SK-N-SH treated with all-trans-retinoic acid at 6 μM for 48 hours (cell line): ENCODE data around the gene RTL10.
"Not testable (repeated sequence)": the region's sequence is repeated elsewhere in the genome, so short reads cannot be mapped to it uniquely, and the experiment has no call there.

ENCODE experiments used
- ATAC-seq: fragments of 200-7000 bp; cut with Tn5 transposase; 3 replicates; pipeline ENCODE4 v1.9.1; 2020; ENCODE audit warnings: mild to moderate bottlenecking, moderate library complexity
- ARNTL ChIP-seq: fragments of 450-650 bp; formaldehyde crosslinking; IDR thresholded peaks from 2 replicates; pipeline ENCODE4 v1.5.0; 2020; ENCODE audit warnings: low read depth, mild to moderate bottlenecking, moderate library complexity, borderline replicate concordance
- CSDC2 ChIP-seq: fragments of 250-450 bp; sonication (Bioruptor Pico); IDR thresholded peaks from 2 replicates; pipeline ENCODE4 v1.5.0; 2020; ENCODE audit warnings: mild to moderate bottlenecking, moderate library complexity
- ESRRG ChIP-seq: fragments of 250-450 bp; sonication (Bioruptor Pico); IDR thresholded peaks from 2 replicates; pipeline ENCODE4 v1.6.1; 2021; ENCODE audit warnings: mild to moderate bottlenecking
- GLIS3 ChIP-seq: fragments of 250-450 bp; sonication (Bioruptor Pico); IDR thresholded peaks from 2 replicates; pipeline ENCODE4 v1.5.0; 2020; ENCODE audit warnings: mild to moderate bottlenecking, moderate library complexity
- ISL1 ChIP-seq: fragments of 250-450 bp; sonication (Bioruptor Pico); IDR thresholded peaks from 2 replicates; pipeline ENCODE4 v2.1.2; 2022; ENCODE audit warnings: mild to moderate bottlenecking, moderate library complexity
- OSR1 ChIP-seq: fragments of 250-450 bp; sonication (Bioruptor Pico); IDR thresholded peaks from 2 replicates; pipeline ENCODE4 v1.8.0; 2022; ENCODE audit warnings: moderate library complexity, mild to moderate bottlenecking, inconsistent platforms
- PPARA ChIP-seq: fragments of 250-450 bp; sonication (Bioruptor Pico); IDR thresholded peaks from 2 replicates; pipeline ENCODE4 v1.5.0; 2020; ENCODE audit warnings: mild to moderate bottlenecking, borderline replicate concordance
- RARB ChIP-seq: fragments of 250-450 bp; sonication (Bioruptor Pico); IDR thresholded peaks from 2 replicates; pipeline ENCODE4 v1.8.0; 2021; ENCODE audit warnings: mild to moderate bottlenecking, moderate library complexity
- SNAI2 ChIP-seq: fragments of 250-450 bp; sonication (Bioruptor Pico); IDR thresholded peaks from 2 replicates; pipeline ENCODE4 v1.5.0; 2020; ENCODE audit warnings: mild to moderate bottlenecking, moderate library complexity
- TCF4 ChIP-seq: fragments of 250-450 bp; sonication (Bioruptor Pico); IDR thresholded peaks from 2 replicates; pipeline ENCODE4 v1.8.0; 2021; ENCODE audit warnings: mild to moderate bottlenecking, moderate library complexity, borderline replicate concordance
- ZC3H10 ChIP-seq: fragments of 250-450 bp; sonication (Bioruptor Pico); IDR thresholded peaks from 2 replicates; pipeline ENCODE4 v1.5.1; 2021; ENCODE audit warnings: mild to moderate bottlenecking, moderate library complexity
- ZFP3 ChIP-seq: fragments of 250-450 bp; sonication (Bioruptor Pico); IDR thresholded peaks from 2 replicates; pipeline ENCODE4 v1.5.0; 2020; ENCODE audit warnings: mild to moderate bottlenecking, moderate library complexity
- ZFP30 ChIP-seq: fragments of 450-650 bp; formaldehyde crosslinking; IDR thresholded peaks from 2 replicates; pipeline ENCODE4 v1.5.0; 2022; ENCODE audit warnings: mild to moderate bottlenecking, moderate library complexity
- ZNF565 ChIP-seq: fragments of 450-650 bp; formaldehyde crosslinking; conservative IDR thresholded peaks from 2 replicates; pipeline ENCODE4 v1.5.0; 2020; ENCODE audit warnings: low read depth, mild to moderate bottlenecking, moderate library complexity
- ZNF70 ChIP-seq: fragments of 450-650 bp; formaldehyde crosslinking; IDR thresholded peaks from 2 replicates; pipeline ENCODE4 v1.5.0; 2020; ENCODE audit warnings: mild to moderate bottlenecking, moderate library complexity
- ZNF8 ChIP-seq: fragments of 450-650 bp; formaldehyde crosslinking; IDR thresholded peaks from 2 replicates; pipeline ENCODE4 v1.5.0; 2020; ENCODE audit warnings: mild to moderate bottlenecking, moderate library complexity
- TF ChIP-seq, protein P1 (sequence below): fragments of 250-450 bp; sonication (Bioruptor Pico); IDR thresholded peaks from 2 replicates; pipeline ENCODE4 v1.8.0; 2020; ENCODE audit warnings: mild to moderate bottlenecking, moderate library complexity, borderline replicate concordance
- TF ChIP-seq, protein P2 (sequence below): fragments of 250-450 bp; sonication (Bioruptor Pico); IDR thresholded peaks from 2 replicates; pipeline ENCODE4 v1.8.0; 2021; ENCODE audit warnings: low read depth, mild to moderate bottlenecking, moderate library complexity, borderline replicate concordance
- TF ChIP-seq, protein P3 (sequence below): fragments of 250-450 bp; sonication (Bioruptor Pico); IDR thresholded peaks from 2 replicates; pipeline ENCODE4 v1.5.1; 2020; ENCODE audit warnings: low read depth, mild to moderate bottlenecking, moderate library complexity

The RTL10 gene

DNA sequence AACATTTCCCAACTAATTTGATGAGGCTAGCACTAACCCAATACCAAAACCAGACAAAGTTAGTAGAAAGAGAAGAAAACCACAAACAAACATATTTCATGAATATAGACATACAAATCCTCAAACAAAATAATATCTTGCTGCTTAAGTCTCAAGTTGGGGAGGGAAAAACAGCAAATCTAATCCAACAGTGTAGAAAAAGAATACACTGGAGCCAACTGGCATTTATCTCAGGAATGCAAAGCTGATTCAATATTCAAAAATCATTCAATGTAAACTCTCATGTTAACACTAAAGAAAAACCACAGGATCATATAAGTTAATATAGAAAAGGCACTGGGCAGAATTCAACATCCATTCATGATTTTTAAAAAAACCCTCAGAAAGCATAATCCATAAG, 18.2 kb downstream of the RTL10 start (continued):
- TF ChIP-seq, protein P1, sequence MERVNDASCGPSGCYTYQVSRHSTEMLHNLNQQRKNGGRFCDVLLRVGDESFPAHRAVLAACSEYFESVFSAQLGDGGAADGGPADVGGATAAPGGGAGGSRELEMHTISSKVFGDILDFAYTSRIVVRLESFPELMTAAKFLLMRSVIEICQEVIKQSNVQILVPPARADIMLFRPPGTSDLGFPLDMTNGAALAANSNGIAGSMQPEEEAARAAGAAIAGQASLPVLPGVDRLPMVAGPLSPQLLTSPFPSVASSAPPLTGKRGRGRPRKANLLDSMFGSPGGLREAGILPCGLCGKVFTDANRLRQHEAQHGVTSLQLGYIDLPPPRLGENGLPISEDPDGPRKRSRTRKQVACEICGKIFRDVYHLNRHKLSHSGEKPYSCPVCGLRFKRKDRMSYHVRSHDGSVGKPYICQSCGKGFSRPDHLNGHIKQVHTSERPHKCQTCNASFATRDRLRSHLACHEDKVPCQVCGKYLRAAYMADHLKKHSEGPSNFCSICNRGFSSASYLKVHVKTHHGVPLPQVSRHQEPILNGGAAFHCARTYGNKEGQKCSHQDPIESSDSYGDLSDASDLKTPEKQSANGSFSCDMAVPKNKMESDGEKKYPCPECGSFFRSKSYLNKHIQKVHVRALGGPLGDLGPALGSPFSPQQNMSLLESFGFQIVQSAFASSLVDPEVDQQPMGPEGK: no peak
- no peak for TF ChIP-seq ZFP30

DNA sequence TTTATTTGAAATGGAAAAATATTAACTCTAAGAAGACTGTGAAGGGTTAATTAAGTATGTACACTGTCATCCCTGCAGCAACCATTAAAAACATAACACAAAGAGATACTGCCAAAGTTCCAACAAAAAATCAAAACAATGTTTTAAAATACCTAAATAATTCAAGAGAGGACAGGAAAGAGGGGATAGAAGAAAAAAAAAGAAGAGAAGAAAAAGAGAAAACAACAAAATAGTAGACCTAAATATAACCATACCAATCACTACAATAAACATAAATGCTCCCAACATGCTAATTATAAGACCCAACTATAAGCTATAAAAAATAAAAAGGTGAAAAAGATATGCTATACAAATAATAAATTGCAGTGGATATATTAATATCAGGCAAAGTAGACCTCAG, 20.1 kb downstream of the RTL10 start:
- no peak for ATAC-seq
- TF ChIP-seq ARNTL: no peak

DNA sequence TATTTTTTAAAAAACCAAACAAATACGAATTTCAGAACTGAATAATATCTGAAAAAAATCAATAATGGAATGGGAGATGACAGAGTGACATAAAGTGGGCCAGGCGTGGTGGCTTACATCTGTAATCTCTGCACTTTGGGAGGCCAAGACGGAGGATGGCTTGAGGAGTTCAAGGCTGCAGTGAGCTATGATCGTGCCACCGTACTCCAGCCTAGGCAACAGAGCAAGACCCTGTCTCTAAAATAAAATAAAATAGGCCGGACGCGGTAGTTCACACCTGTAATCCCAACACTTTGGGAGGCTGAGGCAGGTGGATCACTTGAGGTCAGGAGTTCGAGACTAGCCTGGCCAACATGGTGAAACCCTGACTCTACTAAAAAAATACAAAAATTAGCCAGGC, 21.3 kb downstream of the RTL10 start:
- ATAC-seq: not testable (repeated sequence)

DNA sequence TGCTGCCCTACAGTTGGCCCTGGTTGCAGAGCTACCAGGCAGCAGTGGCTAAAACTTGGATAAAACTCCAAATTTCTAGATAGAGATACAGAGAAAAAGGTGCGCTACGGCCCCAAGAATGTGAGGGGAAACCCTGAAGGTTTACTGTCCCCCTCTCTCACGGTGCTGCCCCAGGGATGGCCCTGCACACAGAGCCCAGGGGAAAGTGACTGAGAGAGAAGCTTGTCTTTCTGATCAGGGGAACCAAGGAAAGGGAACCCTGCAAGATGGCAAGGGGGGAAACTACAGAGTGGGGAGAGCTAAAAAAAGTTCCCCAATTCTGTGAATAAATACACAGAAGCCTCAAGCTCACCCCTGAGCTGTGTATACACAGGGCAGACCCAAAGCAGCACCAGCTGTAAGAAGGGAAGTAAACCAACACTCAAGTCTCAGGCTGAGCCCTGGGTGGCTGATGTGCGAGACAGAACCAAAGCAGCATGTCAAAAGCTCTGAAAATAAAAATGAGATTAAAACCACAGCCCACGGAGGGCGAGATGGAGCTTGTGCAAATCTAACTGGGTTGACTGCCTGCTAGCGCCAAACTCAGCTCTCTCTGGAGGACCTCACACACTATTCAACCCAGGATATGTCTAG, 22.1 kb downstream of the RTL10 start:
- ATAC-seq: no peak
- TF ChIP-seq OSR1 (CRISPR knock-in tag) (no peak), PPARA (CRISPR knock-in tag) (no peak), CSDC2 (CRISPR knock-in tag) (no peak), ZC3H10 (CRISPR knock-in tag) (no peak), GLIS3 (CRISPR knock-in tag) (no peak), TCF4 (CRISPR knock-in tag) (no peak), ESRRG (no peak), ZFP30 (no peak), ZNF8 (CRISPR knock-in tag) (no peak), ZFP3 (CRISPR knock-in tag) (no peak), RARB (CRISPR knock-in tag) (no peak)
- TF ChIP-seq, protein P1: no peak

DNA sequence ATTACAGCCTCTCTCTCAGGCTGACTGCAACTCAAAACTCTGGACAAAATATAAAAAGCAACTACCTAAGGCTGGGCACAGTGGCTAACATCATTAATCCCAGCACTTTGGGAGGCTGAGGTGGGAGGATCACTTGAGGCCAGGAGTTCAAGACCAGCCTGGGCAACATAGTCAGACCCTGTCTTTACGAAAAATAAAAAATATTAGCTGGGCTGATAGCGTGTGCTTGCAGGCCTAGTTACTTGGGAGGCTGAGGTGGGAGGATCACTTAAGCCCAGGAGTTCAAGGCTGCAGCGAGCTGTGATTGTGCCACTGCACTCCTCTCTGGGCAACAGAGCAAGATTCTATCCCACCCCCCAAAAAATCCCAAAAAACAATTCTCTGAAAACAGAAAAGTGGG, 22.7 kb downstream of the RTL10 start:
- not testable (repeated sequence) for ATAC-seq

DNA sequence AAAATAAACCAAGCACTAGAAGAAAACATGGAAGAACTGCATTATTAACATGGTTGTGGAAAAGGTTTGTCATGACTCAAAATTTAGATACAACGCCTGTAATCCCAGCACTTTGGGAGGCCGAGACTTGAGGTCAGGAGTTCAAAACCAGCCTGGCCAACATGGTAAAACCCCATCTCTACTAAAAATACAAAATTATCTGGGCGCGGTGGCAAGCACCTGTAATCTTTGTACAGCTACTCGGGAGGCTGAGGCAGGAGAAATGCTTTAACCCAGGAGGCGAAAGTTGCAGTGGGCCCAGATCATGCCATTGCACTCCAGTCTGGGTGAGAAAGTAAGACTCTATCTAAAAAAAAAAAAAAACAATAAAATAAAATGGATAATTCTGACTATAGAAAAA, 23.7 kb downstream of the RTL10 start:
- TF ChIP-seq ZFP3 (CRISPR knock-in tag) (no peak), ZC3H10 (CRISPR knock-in tag) (no peak), GLIS3 (CRISPR knock-in tag) (no peak), SNAI2 (CRISPR knock-in tag) (no peak)
- no peak for ATAC-seq

DNA sequence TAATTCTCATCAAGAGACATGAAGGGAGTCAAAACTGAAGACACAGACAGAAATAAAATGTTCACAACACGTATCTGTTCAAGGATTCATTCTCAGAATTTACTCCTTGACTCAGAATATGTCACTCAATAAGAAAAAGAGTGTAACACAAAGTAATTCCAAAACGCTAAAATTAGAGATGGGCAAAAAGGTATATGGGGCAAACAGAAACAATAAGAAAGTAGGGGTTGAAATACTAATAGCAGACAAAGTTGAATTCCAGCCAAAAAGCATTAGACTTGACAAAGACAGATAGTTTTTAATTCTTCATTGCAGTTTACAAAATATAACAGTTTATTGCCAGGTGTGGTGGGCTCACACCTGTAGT, 26.7 kb downstream of the RTL10 start:
- ATAC-seq: no peak
- TF ChIP-seq TCF4 (CRISPR knock-in tag) (no peak), CSDC2 (CRISPR knock-in tag) (no peak), ZNF565 (CRISPR knock-in tag) (no peak), ISL1 (CRISPR knock-in tag) (no peak), ZNF70 (CRISPR knock-in tag) (no peak), ESRRG (no peak), GLIS3 (CRISPR knock-in tag) (no peak), RARB (CRISPR knock-in tag) (no peak), ARNTL (no peak), ZNF8 (CRISPR knock-in tag) (no peak), ZFP30 (no peak), ZC3H10 (CRISPR knock-in tag) (no peak)
- TF ChIP-seq, protein P1: no peak
- TF ChIP-seq, protein P2, sequence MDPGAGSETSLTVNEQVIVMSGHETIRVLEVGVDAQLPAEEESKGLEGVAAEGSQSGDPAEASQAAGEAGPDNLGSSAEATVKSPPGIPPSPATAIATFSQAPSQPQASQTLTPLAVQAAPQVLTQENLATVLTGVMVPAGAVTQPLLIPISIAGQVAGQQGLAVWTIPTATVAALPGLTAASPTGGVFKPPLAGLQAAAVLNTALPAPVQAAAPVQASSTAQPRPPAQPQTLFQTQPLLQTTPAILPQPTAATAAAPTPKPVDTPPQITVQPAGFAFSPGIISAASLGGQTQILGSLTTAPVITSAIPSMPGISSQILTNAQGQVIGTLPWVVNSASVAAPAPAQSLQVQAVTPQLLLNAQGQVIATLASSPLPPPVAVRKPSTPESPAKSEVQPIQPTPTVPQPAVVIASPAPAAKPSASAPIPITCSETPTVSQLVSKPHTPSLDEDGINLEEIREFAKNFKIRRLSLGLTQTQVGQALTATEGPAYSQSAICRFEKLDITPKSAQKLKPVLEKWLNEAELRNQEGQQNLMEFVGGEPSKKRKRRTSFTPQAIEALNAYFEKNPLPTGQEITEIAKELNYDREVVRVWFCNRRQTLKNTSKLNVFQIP: no peak
- TF ChIP-seq, protein P3, sequence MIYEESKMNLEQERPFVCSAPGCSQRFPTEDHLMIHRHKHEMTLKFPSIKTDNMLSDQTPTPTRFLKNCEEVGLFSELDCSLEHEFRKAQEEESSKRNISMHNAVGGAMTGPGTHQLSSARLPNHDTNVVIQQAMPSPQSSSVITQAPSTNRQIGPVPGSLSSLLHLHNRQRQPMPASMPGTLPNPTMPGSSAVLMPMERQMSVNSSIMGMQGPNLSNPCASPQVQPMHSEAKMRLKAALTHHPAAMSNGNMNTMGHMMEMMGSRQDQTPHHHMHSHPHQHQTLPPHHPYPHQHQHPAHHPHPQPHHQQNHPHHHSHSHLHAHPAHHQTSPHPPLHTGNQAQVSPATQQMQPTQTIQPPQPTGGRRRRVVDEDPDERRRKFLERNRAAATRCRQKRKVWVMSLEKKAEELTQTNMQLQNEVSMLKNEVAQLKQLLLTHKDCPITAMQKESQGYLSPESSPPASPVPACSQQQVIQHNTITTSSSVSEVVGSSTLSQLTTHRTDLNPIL (CRISPR knock-in tag): no peak
